PC-3 (cell line): Measurements from ENCODE around the gene PCARE.

Experiments used
- EZH2phosphoT487 ChIP-seq: fragments of 300-600 bp; sonication (generic); IDR thresholded peaks from 2 replicates; pipeline ENCODE4 v1.6.1; 2018; ENCODE audit warnings: mild to moderate bottlenecking, antibody characterized with exemption, low read length, borderline replicate concordance
- TF ChIP-seq, protein P1 (sequence below): fragments of 300-600 bp; sonication (generic); conservative IDR thresholded peaks from 2 replicates; pipeline ENCODE4 v1.5.1; 2017; ENCODE audit warnings: antibody characterized with exemption, low read depth, mild to moderate bottlenecking, low read length

DNA sequence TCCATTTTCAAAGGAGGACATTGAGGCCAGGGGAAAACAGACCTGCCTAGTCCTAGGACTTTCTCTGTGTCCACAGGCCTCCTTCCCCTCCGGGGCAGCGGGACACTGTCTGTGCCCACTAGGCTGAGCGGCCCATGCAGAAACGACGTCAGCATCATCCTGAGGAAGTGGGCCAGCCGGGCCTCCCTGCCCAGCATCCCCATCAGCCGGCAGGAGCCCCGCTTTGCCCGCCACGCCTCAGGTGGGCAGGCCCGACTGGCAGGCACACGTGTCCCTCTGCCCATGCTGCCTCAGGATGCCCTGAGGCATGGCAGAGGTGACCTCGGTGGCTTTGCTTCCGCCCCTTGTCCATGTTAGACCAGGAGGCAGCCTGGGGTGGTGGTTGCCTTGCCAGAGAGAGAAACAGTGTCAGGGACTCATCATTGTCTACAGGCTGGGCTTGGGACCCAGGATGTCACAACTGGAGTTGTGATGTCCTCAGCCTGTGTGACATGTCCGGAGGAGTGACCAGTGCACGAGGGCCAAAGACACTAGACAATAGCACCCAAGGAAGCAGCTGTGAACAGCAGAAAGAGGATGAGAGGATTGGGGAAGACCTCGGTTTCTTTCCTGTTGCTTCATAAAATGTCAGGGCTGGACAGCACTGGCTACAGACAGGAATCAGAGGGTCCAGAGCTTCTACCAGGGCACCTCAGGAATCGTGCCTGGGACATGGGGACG is 56.4 kb downstream of the PCARE start:
- TF ChIP-seq, protein P1, sequence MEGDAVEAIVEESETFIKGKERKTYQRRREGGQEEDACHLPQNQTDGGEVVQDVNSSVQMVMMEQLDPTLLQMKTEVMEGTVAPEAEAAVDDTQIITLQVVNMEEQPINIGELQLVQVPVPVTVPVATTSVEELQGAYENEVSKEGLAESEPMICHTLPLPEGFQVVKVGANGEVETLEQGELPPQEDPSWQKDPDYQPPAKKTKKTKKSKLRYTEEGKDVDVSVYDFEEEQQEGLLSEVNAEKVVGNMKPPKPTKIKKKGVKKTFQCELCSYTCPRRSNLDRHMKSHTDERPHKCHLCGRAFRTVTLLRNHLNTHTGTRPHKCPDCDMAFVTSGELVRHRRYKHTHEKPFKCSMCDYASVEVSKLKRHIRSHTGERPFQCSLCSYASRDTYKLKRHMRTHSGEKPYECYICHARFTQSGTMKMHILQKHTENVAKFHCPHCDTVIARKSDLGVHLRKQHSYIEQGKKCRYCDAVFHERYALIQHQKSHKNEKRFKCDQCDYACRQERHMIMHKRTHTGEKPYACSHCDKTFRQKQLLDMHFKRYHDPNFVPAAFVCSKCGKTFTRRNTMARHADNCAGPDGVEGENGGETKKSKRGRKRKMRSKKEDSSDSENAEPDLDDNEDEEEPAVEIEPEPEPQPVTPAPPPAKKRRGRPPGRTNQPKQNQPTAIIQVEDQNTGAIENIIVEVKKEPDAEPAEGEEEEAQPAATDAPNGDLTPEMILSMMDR: no peak
- TF ChIP-seq EZH2phosphoT487: no peak
